SK-N-SH (cell line): ENCODE results near the gene NEU2. TPM values are rescaled to one million over a fixed set of nuclear protein-coding genes. Genes with fewer than 3 reads are reported as not detected.

Experiments used
- CTCF ChIA-PET: fragments of 300-600, 350-600 bp; formaldehyde crosslinking; extraction: SDS; loops from one replicate; lab custom pipeline; 2021; lab: Yijun Ruan, JAX
- POLR2A ChIA-PET: fragments of 350-600 bp; sonication (Branson Sonifier 250); formaldehyde crosslinking; extraction: SDS; loops from one replicate; lab custom pipeline; 2020; ENCODE audit warnings: antibody characterized with exemption, inconsistent platforms; lab: Yijun Ruan, JAX
- DNase-seq: peaks from one replicate; pipeline ENCODE4 v3.0.0; 2012
- H2AFZ ChIP-seq: fragments of 200-600 bp; sonication (generic); 2 replicates; pipeline ENCODE4 v1.8.1; 2016; ENCODE audit warnings: antibody characterized with exemption, mild to moderate bottlenecking, low read depth
- H3F3A ChIP-seq: fragments of 200-600 bp; sonication (generic); replicated peaks from 2 replicates; pipeline ENCODE3; 2016; ENCODE audit warnings: antibody characterized with exemption, mild to moderate bottlenecking; ENCODE audit not compliant: insufficient read depth
- H3K27ac ChIP-seq, 2 experiments: fragments of 200-500 bp in 1 of 2; fragments of 200-600 bp in 1 of 2; sonication (Bioruptor generic) in 1 of 2; sonication (generic), shearing (Covaris generic) in 1 of 2; 2 replicates each; pipeline versions ENCODE4 v1.5.1 to v1.6.1; 2014 to 2016; ENCODE audit warnings: low read depth in 2 of 2, inconsistent platforms in 1 of 2, low read length in 1 of 2, mild to moderate bottlenecking in 1 of 2, mixed read lengths in 1 of 2
- H3K27me3 ChIP-seq: fragments of 200-600 bp; sonication (generic), shearing (Covaris generic); 2 replicates; pipeline ENCODE4 v1.6.1; 2016; ENCODE audit warnings: mixed run types; ENCODE audit not compliant: insufficient read depth
- H3K36me3 ChIP-seq, 2 experiments: fragments of 200-500 bp in 1 of 2; fragments of 200-600 bp in 1 of 2; sonication (Bioruptor generic) in 1 of 2; sonication (generic) in 1 of 2; replicated peaks in 1 of 2; 2 replicates each; pipeline versions ENCODE3 to v1.5.1; 2014 to 2016; ENCODE audit warnings: low read length in 1 of 2, mild to moderate bottlenecking in 1 of 2; ENCODE audit not compliant: insufficient read depth in 2 of 2, control insufficient read depth in 1 of 2
- H3K4me1 ChIP-seq, 2 experiments: fragments of 200-500 bp in 1 of 2; fragments of 200-600 bp in 1 of 2; sonication (Bioruptor generic) in 1 of 2; sonication (generic), shearing (Covaris generic) in 1 of 2; 2 replicates each; pipeline versions ENCODE4 v1.5.1 to v1.6.1; 2014 to 2016; ENCODE audit warnings: low read depth in 1 of 2, low read length in 1 of 2, mixed run types in 1 of 2; ENCODE audit not compliant: insufficient read depth in 2 of 2, control insufficient read depth in 1 of 2
- H3K4me2 ChIP-seq: fragments of 200-600 bp; sonication (generic), shearing (Covaris generic); 2 replicates; pipeline ENCODE4 v1.6.1; 2017; ENCODE audit warnings: mixed run types
- H3K4me3 ChIP-seq, 2 experiments: fragments of 200-500 bp in 1 of 2; fragments of 200-600 bp in 1 of 2; sonication (Bioruptor generic) in 1 of 2; sonication (generic), shearing (Covaris generic) in 1 of 2; 2 replicates each; pipeline versions ENCODE4 v1.5.1 to v1.8.1; 2014 to 2016; ENCODE audit warnings: low read depth in 2 of 2, inconsistent platforms in 1 of 2, low read length in 1 of 2, mild to moderate bottlenecking in 1 of 2, mixed read lengths in 1 of 2, moderate library complexity in 1 of 2
- H3K79me2 ChIP-seq: fragments of 200-600 bp; sonication (generic); 2 replicates; pipeline ENCODE4 v1.8.1; 2017; ENCODE audit warnings: mild to moderate bottlenecking; ENCODE audit not compliant: insufficient read depth
- H3K9ac ChIP-seq: fragments of 200-600 bp; sonication (generic); 2 replicates; pipeline ENCODE4 v1.6.1; 2017; ENCODE audit warnings: mixed run types
- H3K9me2 ChIP-seq: fragments of 200-600 bp; sonication (generic); 2 replicates; pipeline ENCODE4 v1.6.1; 2017; ENCODE audit warnings: mixed run types
- H3K9me3 ChIP-seq: fragments of 200-600 bp; sonication (generic); 2 replicates; pipeline ENCODE4 v1.6.1; 2017; ENCODE audit warnings: mixed run types, mild to moderate bottlenecking, moderate library complexity
- H4K20me1 ChIP-seq: fragments of 200-600 bp; sonication (generic); 2 replicates; pipeline ENCODE4 v1.6.1; 2017; ENCODE audit warnings: mild to moderate bottlenecking, mixed run types; ENCODE audit not compliant: insufficient read depth
- EP300 ChIP-seq, 2 experiments: IDR thresholded peaks; 2 replicates each; pipeline versions ENCODE4 v1.4.0 to v1.6.1; 2012; ENCODE audit warnings: borderline replicate concordance in 1 of 2, low read depth in 1 of 2, low read length in 1 of 2
- FOSL2 ChIP-seq: IDR thresholded peaks from 2 replicates; pipeline ENCODE4 v1.4.0; 2012; ENCODE audit warnings: low read depth, mild to moderate bottlenecking, moderate library complexity, borderline replicate concordance
- FOXM1 ChIP-seq: IDR thresholded peaks from 2 replicates; pipeline ENCODE4 v1.4.0; 2012; ENCODE audit warnings: low read depth, mild to moderate bottlenecking
- GABPA ChIP-seq: IDR thresholded peaks from 2 replicates; pipeline ENCODE4 v1.4.0; 2012; ENCODE audit warnings: low read depth, mild to moderate bottlenecking
- GATA2 ChIP-seq: sonication (generic); formaldehyde crosslinking; IDR thresholded peaks from 2 replicates; pipeline ENCODE4 v1.5.0; 2020; ENCODE audit warnings: mild to moderate bottlenecking, missing genetic modification reagents
- JUND ChIP-seq: IDR thresholded peaks from 2 replicates; pipeline ENCODE4 v1.4.0; 2012
- MEF2A ChIP-seq: IDR thresholded peaks from 2 replicates; pipeline ENCODE4 v1.4.0; 2012; ENCODE audit warnings: low read depth, borderline replicate concordance
- MXI1 ChIP-seq: IDR thresholded peaks from 2 replicates; pipeline ENCODE4 v1.6.1; 2012; ENCODE audit warnings: mild to moderate bottlenecking, low read depth, low read length, improper control_type of control experiment
- NFIC ChIP-seq: IDR thresholded peaks from 2 replicates; pipeline ENCODE4 v1.4.0; 2012; ENCODE audit warnings: borderline replicate concordance
- RFX5 ChIP-seq: IDR thresholded peaks from 2 replicates; pipeline ENCODE4 v1.6.1; 2012; ENCODE audit warnings: mild to moderate bottlenecking, improper control_type of control experiment, low read length
- RXRA ChIP-seq: IDR thresholded peaks from 2 replicates; pipeline ENCODE4 v1.4.0; 2012; ENCODE audit warnings: low read depth, mild to moderate bottlenecking, borderline replicate concordance
- SMC3 ChIP-seq: IDR thresholded peaks from 2 replicates; pipeline ENCODE4 v1.6.1; 2012; ENCODE audit warnings: low read depth, low read length, improper control_type of control experiment
- TAF1 ChIP-seq: IDR thresholded peaks from 2 replicates; pipeline ENCODE4 v1.6.1; 2012; ENCODE audit warnings: low read depth, mild to moderate bottlenecking, low read length, moderate library complexity, borderline replicate concordance
- TCF12 ChIP-seq: IDR thresholded peaks from 2 replicates; pipeline ENCODE4 v1.4.0; 2012
- YY1 ChIP-seq: IDR thresholded peaks from 2 replicates; pipeline ENCODE4 v1.4.0; 2012; ENCODE audit warnings: low read depth, mild to moderate bottlenecking
- WGBS: methylation state at CpG from one replicate; pipeline ENCODE4 v1.1.6; 2017; ENCODE audit warnings: low lambda C conversion rate; 5-methylcytosine and 5-hydroxymethylcytosine counted together
- polyA plus RNA-seq, 3 experiments: library from polyadenylated mRNA; depleted of rRNA; stranded (reverse); fragments of >200 nt; gene quantifications; 2 replicates each; pipeline ENCODE4 v1.2.3, GENCODE V29; 2012
- TF ChIP-seq, protein P1 (sequence below): IDR thresholded peaks from 2 replicates; pipeline ENCODE4 v1.4.0; 2012; ENCODE audit warnings: low read depth, borderline replicate concordance
- TF ChIP-seq, protein P2 (sequence below): fragments of 150-350 bp; IDR thresholded peaks from 2 replicates; pipeline ENCODE4 v1.6.1; 2016; ENCODE audit warnings: mild to moderate bottlenecking, low read depth, low read length
- TF ChIP-seq, protein P3 (sequence below): IDR thresholded peaks from 2 replicates; pipeline ENCODE4 v1.4.0; 2012; ENCODE audit warnings: low read depth
- TF ChIP-seq, protein P4 (sequence below): IDR thresholded peaks from 2 replicates; pipeline ENCODE4 v1.6.1; 2012; ENCODE audit warnings: mild to moderate bottlenecking, low read depth, low read length, moderate library complexity
- TF ChIP-seq, protein P5 (sequence below): IDR thresholded peaks from 2 replicates; pipeline ENCODE4 v1.4.0; 2012; ENCODE audit warnings: low read depth, borderline replicate concordance

The NEU2 gene
- polyA plus RNA-seq, 1 of the 3 experiments (the other 2 are of a cell fraction), result not detected

DNA sequence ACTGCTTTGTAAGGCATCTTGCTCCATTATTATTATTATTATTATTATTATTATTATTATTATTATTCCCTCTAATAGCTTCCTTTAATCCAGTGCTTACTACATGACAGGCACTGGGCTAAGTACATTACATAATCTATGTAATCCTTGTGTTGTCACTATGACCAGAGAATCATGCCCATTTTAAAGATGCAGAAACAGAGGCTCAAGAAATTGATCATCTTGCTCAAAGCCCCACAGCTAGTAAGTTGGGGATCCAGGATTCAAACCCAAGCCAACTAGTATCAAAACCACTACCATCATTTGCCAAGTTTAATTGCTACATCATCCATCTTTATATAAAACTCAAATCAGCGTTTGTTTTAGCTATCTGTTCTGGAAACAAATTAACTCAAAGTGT, 18.8 kb upstream of the NEU2 start:
- Histone ChIP-seq H3K36me3 (no peaks in the 10 kb centered on the region), H3K9me2 (no peaks in the 10 kb centered on the region), H3K4me3 (no peak overlapping the region), H3K9ac (no peak overlapping the region), H2AFZ (no peak overlapping the region), H3K9me3 (no peaks in the 10 kb centered on the region), H3K79me2 (no peaks in the 10 kb centered on the region), H4K20me1 (no peaks in the 10 kb centered on the region)
- no peak for DNase-seq
- 38% methylated on average over 1 of the region's 1 CpG for WGBS
- ChIA-PET CTCF (interaction anchor here (0.7 to 1.0 kb wide), 2 partner anchors 15 to 40 kb away, joined by 3 to 6 read pairs; no protein-coding TSS in a partner anchor), POLR2A (no interaction called here)
- TF ChIP-seq, protein P1, sequence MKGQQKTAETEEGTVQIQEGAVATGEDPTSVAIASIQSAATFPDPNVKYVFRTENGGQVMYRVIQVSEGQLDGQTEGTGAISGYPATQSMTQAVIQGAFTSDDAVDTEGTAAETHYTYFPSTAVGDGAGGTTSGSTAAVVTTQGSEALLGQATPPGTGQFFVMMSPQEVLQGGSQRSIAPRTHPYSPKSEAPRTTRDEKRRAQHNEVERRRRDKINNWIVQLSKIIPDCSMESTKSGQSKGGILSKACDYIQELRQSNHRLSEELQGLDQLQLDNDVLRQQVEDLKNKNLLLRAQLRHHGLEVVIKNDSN, result no peak
- TF ChIP-seq, protein P2, sequence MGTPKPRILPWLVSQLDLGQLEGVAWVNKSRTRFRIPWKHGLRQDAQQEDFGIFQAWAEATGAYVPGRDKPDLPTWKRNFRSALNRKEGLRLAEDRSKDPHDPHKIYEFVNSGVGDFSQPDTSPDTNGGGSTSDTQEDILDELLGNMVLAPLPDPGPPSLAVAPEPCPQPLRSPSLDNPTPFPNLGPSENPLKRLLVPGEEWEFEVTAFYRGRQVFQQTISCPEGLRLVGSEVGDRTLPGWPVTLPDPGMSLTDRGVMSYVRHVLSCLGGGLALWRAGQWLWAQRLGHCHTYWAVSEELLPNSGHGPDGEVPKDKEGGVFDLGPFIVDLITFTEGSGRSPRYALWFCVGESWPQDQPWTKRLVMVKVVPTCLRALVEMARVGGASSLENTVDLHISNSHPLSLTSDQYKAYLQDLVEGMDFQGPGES, result no peak
- TF ChIP-seq SMC3 (no peak), YY1 (no peak), TAF1 (no peak), EP300 (IDR thresholded peaks at IDR 0.05; ENCODE audit: borderline replicate concordance in 1 of 2, low read depth in 1 of 2, low read length in 1 of 2) (no peak)
- TF ChIP-seq, protein P3, sequence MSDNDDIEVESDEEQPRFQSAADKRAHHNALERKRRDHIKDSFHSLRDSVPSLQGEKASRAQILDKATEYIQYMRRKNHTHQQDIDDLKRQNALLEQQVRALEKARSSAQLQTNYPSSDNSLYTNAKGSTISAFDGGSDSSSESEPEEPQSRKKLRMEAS, result no peak
- TF ChIP-seq, all 33 proteins: peak for 0
- Histone ChIP-seq H3K4me2 (no peak overlapping the region), H3F3A (no peaks in the 10 kb centered on the region), H3K27me3 (no peaks in the 10 kb centered on the region), H3K4me1 (no peaks in the 10 kb centered on the region), H3K27ac (no peak overlapping the region)

DNA sequence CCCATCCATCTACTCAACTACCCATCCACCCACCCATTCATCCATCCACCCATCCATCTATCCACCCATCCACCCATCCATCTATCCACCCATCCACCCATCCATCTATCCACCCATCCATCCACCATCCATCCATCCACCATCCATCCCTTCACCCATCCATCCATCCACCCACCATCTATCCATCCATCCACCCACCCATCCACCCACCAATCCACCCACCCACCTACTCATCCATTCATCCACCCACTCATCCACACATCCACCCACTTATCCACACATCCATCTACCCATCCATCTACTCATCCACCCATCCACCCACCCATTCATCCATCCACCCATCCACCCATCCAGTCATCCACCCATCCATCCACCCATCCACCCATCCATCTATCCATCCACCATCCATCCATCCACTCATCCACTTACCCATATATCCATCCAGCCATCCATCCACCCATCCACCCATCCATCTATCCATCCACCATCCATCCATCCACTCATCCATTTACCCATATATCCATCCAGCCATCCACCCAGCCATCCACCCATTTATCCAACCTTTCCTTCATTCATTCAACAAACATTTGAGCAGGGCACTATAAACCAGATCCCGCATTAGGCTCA, 17.3 kb upstream of the NEU2 start:
- H3K9ac ChIP-seq, result no peak overlapping the region
- H3K4me3 ChIP-seq, result no peak overlapping the region
- H3F3A ChIP-seq, result no peaks in the 10 kb centered on the region
- H3K9me3 ChIP-seq, result no peaks in the 10 kb centered on the region
- 74% methylated on average over 1 of the region's 1 CpG for WGBS
- DNase-seq, result no peak
- no peaks in the 10 kb centered on the region for H3K36me3 ChIP-seq
- no peaks in the 10 kb centered on the region for H3K4me1 ChIP-seq
- POLR2A ChIA-PET, result no interaction called here
- no peaks in the 10 kb centered on the region for H4K20me1 ChIP-seq
- CTCF ChIA-PET, result no interaction called here
- H3K4me2 ChIP-seq, result no peak overlapping the region
- no peaks in the 10 kb centered on the region for H3K27me3 ChIP-seq
- H3K9me2 ChIP-seq, result no peaks in the 10 kb centered on the region
- no peaks in the 10 kb centered on the region for H3K79me2 ChIP-seq
- no peak overlapping the region for H2AFZ ChIP-seq
- H3K27ac ChIP-seq, result no peak overlapping the region
- no peak for TF ChIP-seq RXRA
- TF ChIP-seq YY1, result no peak
- TF ChIP-seq RFX5, result no peak
- no peak for TF ChIP-seq TCF12
- no peak for TF ChIP-seq GATA2
- no peak for TF ChIP-seq FOSL2
- TF ChIP-seq MEF2A, result no peak
- TF ChIP-seq NFIC, result no peak
- no peak for TF ChIP-seq JUND
- TF ChIP-seq, protein P4, sequence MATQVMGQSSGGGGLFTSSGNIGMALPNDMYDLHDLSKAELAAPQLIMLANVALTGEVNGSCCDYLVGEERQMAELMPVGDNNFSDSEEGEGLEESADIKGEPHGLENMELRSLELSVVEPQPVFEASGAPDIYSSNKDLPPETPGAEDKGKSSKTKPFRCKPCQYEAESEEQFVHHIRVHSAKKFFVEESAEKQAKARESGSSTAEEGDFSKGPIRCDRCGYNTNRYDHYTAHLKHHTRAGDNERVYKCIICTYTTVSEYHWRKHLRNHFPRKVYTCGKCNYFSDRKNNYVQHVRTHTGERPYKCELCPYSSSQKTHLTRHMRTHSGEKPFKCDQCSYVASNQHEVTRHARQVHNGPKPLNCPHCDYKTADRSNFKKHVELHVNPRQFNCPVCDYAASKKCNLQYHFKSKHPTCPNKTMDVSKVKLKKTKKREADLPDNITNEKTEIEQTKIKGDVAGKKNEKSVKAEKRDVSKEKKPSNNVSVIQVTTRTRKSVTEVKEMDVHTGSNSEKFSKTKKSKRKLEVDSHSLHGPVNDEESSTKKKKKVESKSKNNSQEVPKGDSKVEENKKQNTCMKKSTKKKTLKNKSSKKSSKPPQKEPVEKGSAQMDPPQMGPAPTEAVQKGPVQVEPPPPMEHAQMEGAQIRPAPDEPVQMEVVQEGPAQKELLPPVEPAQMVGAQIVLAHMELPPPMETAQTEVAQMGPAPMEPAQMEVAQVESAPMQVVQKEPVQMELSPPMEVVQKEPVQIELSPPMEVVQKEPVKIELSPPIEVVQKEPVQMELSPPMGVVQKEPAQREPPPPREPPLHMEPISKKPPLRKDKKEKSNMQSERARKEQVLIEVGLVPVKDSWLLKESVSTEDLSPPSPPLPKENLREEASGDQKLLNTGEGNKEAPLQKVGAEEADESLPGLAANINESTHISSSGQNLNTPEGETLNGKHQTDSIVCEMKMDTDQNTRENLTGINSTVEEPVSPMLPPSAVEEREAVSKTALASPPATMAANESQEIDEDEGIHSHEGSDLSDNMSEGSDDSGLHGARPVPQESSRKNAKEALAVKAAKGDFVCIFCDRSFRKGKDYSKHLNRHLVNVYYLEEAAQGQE, result no peak
- no peak for TF ChIP-seq EP300 (IDR thresholded peaks at IDR 0.05; ENCODE audit: borderline replicate concordance in 1 of 2, low read depth in 1 of 2, low read length in 1 of 2)
- TF ChIP-seq GABPA, result no peak
- TF ChIP-seq, protein P3, result no peak
- TF ChIP-seq MXI1, result no peak
- no peak for TF ChIP-seq FOXM1
- TF ChIP-seq, protein P5, sequence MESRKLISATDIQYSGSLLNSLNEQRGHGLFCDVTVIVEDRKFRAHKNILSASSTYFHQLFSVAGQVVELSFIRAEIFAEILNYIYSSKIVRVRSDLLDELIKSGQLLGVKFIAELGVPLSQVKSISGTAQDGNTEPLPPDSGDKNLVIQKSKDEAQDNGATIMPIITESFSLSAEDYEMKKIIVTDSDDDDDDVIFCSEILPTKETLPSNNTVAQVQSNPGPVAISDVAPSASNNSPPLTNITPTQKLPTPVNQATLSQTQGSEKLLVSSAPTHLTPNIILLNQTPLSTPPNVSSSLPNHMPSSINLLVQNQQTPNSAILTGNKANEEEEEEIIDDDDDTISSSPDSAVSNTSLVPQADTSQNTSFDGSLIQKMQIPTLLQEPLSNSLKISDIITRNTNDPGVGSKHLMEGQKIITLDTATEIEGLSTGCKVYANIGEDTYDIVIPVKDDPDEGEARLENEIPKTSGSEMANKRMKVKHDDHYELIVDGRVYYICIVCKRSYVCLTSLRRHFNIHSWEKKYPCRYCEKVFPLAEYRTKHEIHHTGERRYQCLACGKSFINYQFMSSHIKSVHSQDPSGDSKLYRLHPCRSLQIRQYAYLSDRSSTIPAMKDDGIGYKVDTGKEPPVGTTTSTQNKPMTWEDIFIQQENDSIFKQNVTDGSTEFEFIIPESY, result no peak
